ENCODE measurements around the gene CREG2.

CREG2 gene

DNA sequence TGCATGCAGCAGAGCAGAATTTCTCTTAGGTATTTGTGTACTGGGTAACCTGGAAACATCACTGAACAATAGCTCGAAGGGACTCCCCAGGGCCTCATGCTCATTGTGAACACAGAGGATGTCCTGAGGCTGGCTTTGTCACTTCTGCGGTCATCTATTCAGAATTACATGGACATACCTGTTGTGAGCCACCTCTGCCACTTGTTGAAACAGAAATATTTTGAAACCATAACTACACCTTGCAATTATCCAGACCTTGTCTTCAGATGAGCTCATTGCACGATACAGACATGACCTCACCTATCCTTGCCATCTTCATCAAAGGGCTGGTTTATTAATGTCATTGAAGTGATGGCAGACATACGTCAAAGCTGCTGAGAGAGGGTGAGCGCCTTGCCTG is 23.4 kb upstream of the CREG2 start:
- H4K20me1 ChIP-seq (ENCODE audit: insufficient read depth, low read length) = no peaks in the 10 kb centered on the region
- no peaks in the 10 kb centered on the region for H3K9me2 ChIP-seq (replicated peaks; ENCODE audit: insufficient read depth, low read length)
- no peaks in the 10 kb centered on the region for H3K27me3 ChIP-seq (replicated peaks; ENCODE audit: insufficient read depth, low read length)
- H2AFZ ChIP-seq (ENCODE audit: low read length) = no peak overlapping the region
- H3K27ac ChIP-seq (ENCODE audit: low read length) = no peak overlapping the region
- DNase-seq = no peak
- H3K9me3 ChIP-seq (replicated peaks; ENCODE audit: insufficient read depth, low read length) = no peaks in the 10 kb centered on the region
- H3F3A ChIP-seq (ENCODE audit: insufficient read depth, low read length) = no peaks in the 10 kb centered on the region
- H3K36me3 ChIP-seq (replicated peaks; ENCODE audit: insufficient read depth, low read length) = no peaks in the 10 kb centered on the region
- no peaks in the 10 kb centered on the region for H3K4me1 ChIP-seq (ENCODE audit: low read length)
- no peaks in the 10 kb centered on the region for H3K79me2 ChIP-seq (ENCODE audit: low read length)
- TF ChIP-seq EZH2 (optimal IDR thresholded peaks at IDR 0.05; ENCODE audit: low read depth, low read length) = no peak
- no peak for TF ChIP-seq EZH2phosphoT487 (IDR thresholded peaks at IDR 0.05; ENCODE audit: low read length)
- TF ChIP-seq, protein P1, sequence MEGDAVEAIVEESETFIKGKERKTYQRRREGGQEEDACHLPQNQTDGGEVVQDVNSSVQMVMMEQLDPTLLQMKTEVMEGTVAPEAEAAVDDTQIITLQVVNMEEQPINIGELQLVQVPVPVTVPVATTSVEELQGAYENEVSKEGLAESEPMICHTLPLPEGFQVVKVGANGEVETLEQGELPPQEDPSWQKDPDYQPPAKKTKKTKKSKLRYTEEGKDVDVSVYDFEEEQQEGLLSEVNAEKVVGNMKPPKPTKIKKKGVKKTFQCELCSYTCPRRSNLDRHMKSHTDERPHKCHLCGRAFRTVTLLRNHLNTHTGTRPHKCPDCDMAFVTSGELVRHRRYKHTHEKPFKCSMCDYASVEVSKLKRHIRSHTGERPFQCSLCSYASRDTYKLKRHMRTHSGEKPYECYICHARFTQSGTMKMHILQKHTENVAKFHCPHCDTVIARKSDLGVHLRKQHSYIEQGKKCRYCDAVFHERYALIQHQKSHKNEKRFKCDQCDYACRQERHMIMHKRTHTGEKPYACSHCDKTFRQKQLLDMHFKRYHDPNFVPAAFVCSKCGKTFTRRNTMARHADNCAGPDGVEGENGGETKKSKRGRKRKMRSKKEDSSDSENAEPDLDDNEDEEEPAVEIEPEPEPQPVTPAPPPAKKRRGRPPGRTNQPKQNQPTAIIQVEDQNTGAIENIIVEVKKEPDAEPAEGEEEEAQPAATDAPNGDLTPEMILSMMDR (IDR thresholded peaks at IDR 0.05; ENCODE audit: low read length) = no peak
- no peak overlapping the region for H3K9ac ChIP-seq (ENCODE audit: low read length)
- no peak overlapping the region for H3K4me3 ChIP-seq (ENCODE audit: low read length)
- no peak overlapping the region for H3K4me2 ChIP-seq (ENCODE audit: low read depth, low read length)

- Histone ChIP-seq H3K36me3 (replicated peaks; ENCODE audit: insufficient read depth, low read length) (no peaks in the 10 kb centered on the region), H3K4me3 (ENCODE audit: low read length) (no peak overlapping the region), H3K4me1 (ENCODE audit: low read length) (no peaks in the 10 kb centered on the region), H3K9me3 (replicated peaks; ENCODE audit: insufficient read depth, low read length) (no peaks in the 10 kb centered on the region), H3K27me3 (replicated peaks; ENCODE audit: insufficient read depth, low read length) (no peaks in the 10 kb centered on the region), H3K79me2 (ENCODE audit: low read length) (no peaks in the 10 kb centered on the region), H2AFZ (ENCODE audit: low read length) (no peak overlapping the region), H3K9ac (ENCODE audit: low read length) (no peak overlapping the region), H3K27ac (ENCODE audit: low read length) (no peak overlapping the region), H3K9me2 (replicated peaks; ENCODE audit: insufficient read depth, low read length) (no peaks in the 10 kb centered on the region), H3K4me2 (ENCODE audit: low read depth, low read length) (no peak overlapping the region), H3F3A (ENCODE audit: insufficient read depth, low read length) (no peaks in the 10 kb centered on the region), H4K20me1 (ENCODE audit: insufficient read depth, low read length) (no peaks in the 10 kb centered on the region)
- DNase-seq = no peak
- no peak for TF ChIP-seq EZH2phosphoT487 (IDR thresholded peaks at IDR 0.05; ENCODE audit: low read length)
- no peak for TF ChIP-seq EZH2 (optimal IDR thresholded peaks at IDR 0.05; ENCODE audit: low read depth, low read length)
- TF ChIP-seq, protein P1 (IDR thresholded peaks at IDR 0.05; ENCODE audit: low read length) = no peak
Observed at GRCh38 chr2:101410114-101410513, 22.8 kb upstream of the CREG2 start.

DNA sequence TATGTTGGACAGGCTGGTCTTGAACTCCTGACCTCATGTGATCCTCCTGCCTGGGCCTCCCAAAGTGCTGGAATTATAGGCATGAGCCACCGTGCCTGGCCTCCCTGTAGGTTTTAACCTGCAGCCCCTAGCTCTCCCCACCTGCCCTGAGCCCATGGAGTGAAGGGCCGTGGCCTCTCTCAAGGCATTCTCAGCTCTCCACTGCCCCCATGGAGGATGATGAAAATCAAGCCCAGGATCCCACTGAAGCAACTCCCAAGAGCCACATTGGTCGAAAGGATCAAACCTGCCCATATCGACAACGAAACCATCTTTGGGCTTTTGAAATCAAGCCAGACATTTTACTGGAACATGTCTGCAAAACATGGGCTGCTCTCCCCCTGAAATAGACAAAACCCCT is 22.4 kb upstream of the CREG2 start:
- TF ChIP-seq EZH2 (optimal IDR thresholded peaks at IDR 0.05; ENCODE audit: low read depth, low read length) (no peak), EZH2phosphoT487 (IDR thresholded peaks at IDR 0.05; ENCODE audit: low read length) (no peak)
- TF ChIP-seq, protein P1 (IDR thresholded peaks at IDR 0.05; ENCODE audit: low read length) = no peak
- Histone ChIP-seq H3K4me1 (ENCODE audit: low read length) (no peaks in the 10 kb centered on the region), H2AFZ (ENCODE audit: low read length) (no peak overlapping the region), H3K27me3 (replicated peaks; ENCODE audit: insufficient read depth, low read length) (no peaks in the 10 kb centered on the region), H3K9me2 (replicated peaks; ENCODE audit: insufficient read depth, low read length) (no peaks in the 10 kb centered on the region), H3K79me2 (ENCODE audit: low read length) (no peaks in the 10 kb centered on the region), H3K4me2 (ENCODE audit: low read depth, low read length) (no peak overlapping the region), H3F3A (ENCODE audit: insufficient read depth, low read length) (no peaks in the 10 kb centered on the region), H3K9ac (ENCODE audit: low read length) (no peak overlapping the region), H3K9me3 (replicated peaks; ENCODE audit: insufficient read depth, low read length) (no peaks in the 10 kb centered on the region), H4K20me1 (ENCODE audit: insufficient read depth, low read length) (no peaks in the 10 kb centered on the region), H3K27ac (ENCODE audit: low read length) (no peak overlapping the region), H3K4me3 (ENCODE audit: low read length) (no peak overlapping the region), H3K36me3 (replicated peaks; ENCODE audit: insufficient read depth, low read length) (no peaks in the 10 kb centered on the region)
- no peak for DNase-seq
